K562 treated with DMSO at 1 percent for 12 hours (cell line): ENCODE measurements around the gene HYI. TPM values are rescaled to one million over a fixed set of nuclear protein-coding genes. Genes with fewer than 3 reads are reported as not detected.

Experiments used
- total RNA-seq: library from RNA; unstranded; fragments of 300-600 nt; gene quantifications from 2 replicates; pipeline ENCODE4 v1.2.3, GENCODE V29; 2022; ENCODE audit not compliant: insufficient read depth

The HYI gene, protein sequence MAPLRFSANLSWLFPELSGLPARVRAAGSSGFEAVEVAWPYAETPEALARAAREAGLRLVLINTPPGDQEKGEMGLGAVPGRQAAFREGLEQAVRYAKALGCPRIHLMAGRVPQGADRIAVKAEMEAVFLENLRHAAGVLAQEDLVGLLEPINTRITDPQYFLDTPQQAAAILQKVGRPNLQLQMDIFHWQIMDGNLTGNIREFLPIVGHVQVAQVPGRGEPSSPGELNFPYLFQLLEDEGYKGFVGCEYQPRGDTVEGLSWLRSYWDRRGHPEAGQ
- total RNA-seq = 8.6 and 12.1 TPM in 2 replicates

GRCh38 chr1:43453442-43454269, at the start of gene HYI:
HYI (minus strand) TSS chr1:43453931; CDS start chr1:43453793, 138 bp downstream.

Other genes with a start within 250 kb of the HYI start
- gene TMEM125, start 183.9 kb downstream of the HYI start, total RNA-seq = 0.37 and 0.49 TPM in 2 replicates
- gene C1orf210, start 168.3 kb downstream of the HYI start, total RNA-seq = not detected in 2 replicates
- not detected in 2 replicates for gene TIE1, start 152.9 kb downstream of the HYI start, total RNA-seq
- gene MPL, start 116.1 kb downstream of the HYI start, total RNA-seq = not detected in 2 replicates
- gene CDC20, start 95.0 kb downstream of the HYI start, total RNA-seq = 133 and 164 TPM in 2 replicates
- gene ELOVL1, start 85.9 kb downstream of the HYI start, total RNA-seq = 85.5 and 124 TPM in 2 replicates
- 53.9 and 68.7 TPM in 2 replicates for gene MED8, start 64.1 kb downstream of the HYI start, total RNA-seq
- 7.7 and 29.5 TPM in 2 replicates for gene SZT2, start 64.0 kb downstream of the HYI start, total RNA-seq
- gene PTPRF, start 77.0 kb upstream of the HYI start, total RNA-seq = 0.82 and 4.7 TPM in 2 replicates
- 21.4 and 52.9 TPM in 2 replicates for gene KDM4A, start 196.2 kb upstream of the HYI start, total RNA-seq